Measurements from ENCODE around the gene LIPC.

GRCh38 chr15:58547628-58548307 lies 116.0 kb downstream of the LIPC start:
- TF ChIP-seq HDAC2 (IDR thresholded peaks at IDR 0.05): no peak
- no peak for TF ChIP-seq CTCF (IDR thresholded peaks at IDR 0.05 in 2 of 3, conservative IDR thresholded peaks at IDR 0.05 in 1 of 3; ENCODE audit: insufficient read depth in 2 of 3, low read depth in 1 of 3, low read length in 3 of 3)
- no peak for TF ChIP-seq ATF2 (CRISPR knock-in tag; IDR thresholded peaks at IDR 0.05)
- no peak for TF ChIP-seq U2AF2 (optimal IDR thresholded peaks at IDR 0.05; ENCODE audit: low read depth, low read length)
- TF ChIP-seq ZNF384 (IDR thresholded peaks at IDR 0.05; ENCODE audit: low read depth, low read length): no peak
- TF ChIP-seq GATAD2B (IDR thresholded peaks at IDR 0.05; ENCODE audit: borderline replicate concordance): no peak
- no peak for TF ChIP-seq ZNF274 (IDR thresholded peaks at IDR 0.05; ENCODE audit: borderline replicate concordance, low read depth, low read length)
- no peak for TF ChIP-seq CHD1 (IDR thresholded peaks at IDR 0.05; ENCODE audit: low read length)
- no peak for TF ChIP-seq CEBPB (tag; IDR thresholded peaks at IDR 0.05)
